WTC11 (cell line): Measurements from ENCODE around the gene SP4. TPM values are rescaled to one million over a fixed set of nuclear protein-coding genes. Genes with fewer than 3 reads are reported as not detected.

ENCODE experiments used
- ATAC-seq: fragments of 200-7000 bp; cut with Tn5 transposase; 2 replicates; pipeline ENCODE4 v1.10.0; 2021; ENCODE audit warnings: mild to moderate bottlenecking, moderate library complexity
- CTCF ChIA-PET: fragments of 300-600 bp; sonication (Branson Sonifier 250); formaldehyde crosslinking; loops from one replicate; lab custom pipeline; 2021; ENCODE audit warnings: antibody characterized with exemption; lab: Charles Lee
- POLR2A ChIA-PET: fragments of 350-600 bp; sonication (Branson Sonifier 250); formaldehyde crosslinking; loops from one replicate; lab custom pipeline; 2021; ENCODE audit warnings: antibody characterized with exemption; lab: Charles Lee
- DNase-seq: peaks from one replicate; pipeline ENCODE4 v3.0.0; 2021; ENCODE audit warnings: low spot score
- H3K27ac Mint-ChIP-seq: 2 replicates; pipeline ENCODE4 v1.8.0; 2021; ENCODE audit warnings: mixed read lengths
- H3K27me3 Mint-ChIP-seq: 2 replicates; pipeline ENCODE4 v1.8.0; 2021; ENCODE audit warnings: low read depth, mild to moderate bottlenecking, moderate library complexity, mixed read lengths
- H3K36me3 Mint-ChIP-seq: 2 replicates; pipeline ENCODE4 v1.8.0; 2021; ENCODE audit warnings: mixed read lengths
- H3K4me1 Mint-ChIP-seq: 2 replicates; pipeline ENCODE4 v1.8.0; 2022; ENCODE audit warnings: mixed read lengths
- H3K4me3 Mint-ChIP-seq: 2 replicates; pipeline ENCODE4 v1.8.0; 2021; ENCODE audit warnings: mild to moderate bottlenecking, moderate library complexity, mixed read lengths
- H3K9me3 Mint-ChIP-seq: 2 replicates; pipeline ENCODE4 v1.8.0; 2021; ENCODE audit warnings: mixed read lengths
- AR ChIP-seq: fragments of 250-450 bp; sonication (Bioruptor Pico); IDR thresholded peaks from 2 replicates; pipeline ENCODE4 v1.9.0; 2021; ENCODE audit warnings: mild to moderate bottlenecking
- ATF1 ChIP-seq: sonication (generic); formaldehyde crosslinking; IDR thresholded peaks from 2 replicates; pipeline ENCODE4 v1.8.1; 2023; ENCODE audit warnings: mild to moderate bottlenecking, moderate library complexity, missing genetic modification reagents
- E2F1 ChIP-seq: sonication (generic); formaldehyde crosslinking; IDR thresholded peaks from 2 replicates; pipeline ENCODE4 v1.8.0; 2022; ENCODE audit warnings: mild to moderate bottlenecking, missing genetic modification reagents
- FOXP4 ChIP-seq: sonication (generic); formaldehyde crosslinking; IDR thresholded peaks from 2 replicates; pipeline ENCODE4 v1.8.0; 2022; ENCODE audit warnings: mild to moderate bottlenecking, missing genetic modification reagents
- HMGA2 ChIP-seq: fragments of 250-450 bp; sonication (Bioruptor Pico); IDR thresholded peaks from 2 replicates; pipeline ENCODE4 v1.4.0; 2021; ENCODE audit warnings: mild to moderate bottlenecking, moderate library complexity
- JAZF1 ChIP-seq: fragments of 250-450 bp; sonication (Bioruptor Pico); IDR thresholded peaks from 2 replicates; pipeline ENCODE4 v1.9.0; 2021; ENCODE audit warnings: moderate library complexity, mild to moderate bottlenecking, inconsistent platforms
- NFYB ChIP-seq: sonication (generic); formaldehyde crosslinking; conservative IDR thresholded peaks from 2 replicates; pipeline ENCODE4 v1.8.0; 2022; ENCODE audit warnings: low read depth, missing genetic modification reagents
- NR3C1 ChIP-seq: sonication (generic); formaldehyde crosslinking; conservative IDR thresholded peaks from 2 replicates; pipeline ENCODE4 v1.8.1; 2023; ENCODE audit warnings: low read depth, mild to moderate bottlenecking, missing genetic modification reagents
- PREB ChIP-seq: sonication (generic); formaldehyde crosslinking; IDR thresholded peaks from 2 replicates; pipeline ENCODE4 v1.8.1; 2022; ENCODE audit warnings: mild to moderate bottlenecking, missing genetic modification reagents, moderate library complexity, borderline replicate concordance
- SOX15 ChIP-seq: fragments of 250-450 bp; sonication (Bioruptor Pico); IDR thresholded peaks from 2 replicates; pipeline ENCODE4 v1.9.0; 2021; ENCODE audit warnings: mild to moderate bottlenecking
- STAT6 ChIP-seq: sonication (generic); formaldehyde crosslinking; conservative IDR thresholded peaks from 2 replicates; pipeline ENCODE4 v1.8.1; 2023; ENCODE audit warnings: mild to moderate bottlenecking, low read depth, missing genetic modification reagents, moderate library complexity
- TEAD1 ChIP-seq: sonication (generic); formaldehyde crosslinking; IDR thresholded peaks from 2 replicates; pipeline ENCODE4 v1.8.0; 2022; ENCODE audit warnings: mild to moderate bottlenecking, missing genetic modification reagents
- USF2 ChIP-seq: sonication (generic); formaldehyde crosslinking; IDR thresholded peaks from 2 replicates; pipeline ENCODE4 v1.8.1; 2023; ENCODE audit warnings: mild to moderate bottlenecking, missing genetic modification reagents, moderate library complexity
- ZNF232 ChIP-seq: sonication (generic); formaldehyde crosslinking; IDR thresholded peaks from 2 replicates; pipeline ENCODE4 v1.8.0; 2022; ENCODE audit warnings: mild to moderate bottlenecking, missing genetic modification reagents
- ZSCAN18 ChIP-seq: fragments of 250-450 bp; sonication (Bioruptor Pico); IDR thresholded peaks from 2 replicates; pipeline ENCODE4 v2.1.2; 2022; ENCODE audit warnings: mild to moderate bottlenecking, moderate library complexity
- total RNA-seq: library from RNA; stranded (reverse); gene quantifications from 3 replicates; pipeline ENCODE4 v1.2.3, GENCODE V29; 2021

SP4 gene
- total RNA-seq, 1 experiment from 2014 or later, result 23.1 TPM

- TF ChIP-seq USF2 (CRISPR knock-in tag), result no peak
- no peak for TF ChIP-seq HMGA2
- TF ChIP-seq STAT6 (CRISPR knock-in tag), result no peak
- no peak for TF ChIP-seq TEAD1
- no peak for TF ChIP-seq E2F1 (CRISPR knock-in tag)
- TF ChIP-seq ZSCAN18 (CRISPR knock-in tag), result no peak
- TF ChIP-seq AR, result no peak
- no peak for TF ChIP-seq JAZF1
- TF ChIP-seq, all 79 proteins: peak for 0
Measured at GRCh38 chr7:21497072-21497471, 69.2 kb downstream of the SP4 start (continued).

- Mint-ChIP-seq H3K36me3 (peaks cover 75% of the 10 kb centered on the region), H3K4me3 (no peak overlapping the region), H3K27me3 (no peaks in the 10 kb centered on the region), H3K4me1 (peaks cover 23% of the 10 kb centered on the region), H3K27ac (no peak overlapping the region; the same call in 1 of the 2 replicates), H3K9me3 (peaks cover 44% of the 10 kb centered on the region)
- DNase-seq, result no peak
- ChIA-PET POLR2A (no interaction called here), CTCF (interaction anchor here (1.0 to 1.1 kb wide), 2 partner anchors 246 to 267 kb away, joined by 3 read pairs; no protein-coding TSS in a partner anchor)
- peak; percentile 34 for ATAC-seq
- TF ChIP-seq PREB (CRISPR knock-in tag), result no peak
- no peak for TF ChIP-seq SOX15 (CRISPR knock-in tag)
- TF ChIP-seq NFYB, result no peak
- TF ChIP-seq TEAD1, result no peak
- no peak for TF ChIP-seq ZNF232
- TF ChIP-seq ATF1, result no peak
- TF ChIP-seq NR3C1 (CRISPR knock-in tag), result no peak
- no peak for TF ChIP-seq FOXP4 (CRISPR knock-in tag)
Measured at GRCh38 chr7:21500117-21500832, 72.4 kb downstream of the SP4 start.
